Pancreas (tissue), 10 donors: ENCODE data around the gene CSNK1G1. TPM values are rescaled to one million over a fixed set of nuclear protein-coding genes. Genes with fewer than 3 reads are reported as not detected.

Experiments
- ATAC-seq, 4 donors: fragments of 200-7000 bp; cut with Tn5 transposase; one replicate each; pipeline versions ENCODE4 v1.8.0 to v1.9.1; 2020; ENCODE audit warnings: mild to moderate bottlenecking in 4 of 4, moderate library complexity in 4 of 4
- DNase-seq, 6 donors: peaks; one replicate each; pipeline ENCODE4 v3.0.0-alpha.2; 2020
- FAIRE-seq: peaks from 2 replicates; lab custom pipeline; 2012; peaks lifted over from hg19 to GRCh38; lab: Jason Lieb, UNC
- H3K27ac ChIP-seq, 4 donors: fragments of 200-600 bp; sonication (generic); 1 replicate in 3 of 4; 2 replicates in 1 of 4; pipeline versions ENCODE4 v1.5.0 to v1.8.0; 2020
- H3K27me3 ChIP-seq, 4 donors: fragments of 200-600 bp; one replicate each; pipeline ENCODE4 v1.8.0; 2021
- H3K36me3 ChIP-seq, 3 donors: fragments of 200-600 bp; sonication (generic) in 1 of 3; one replicate each; pipeline versions ENCODE4 v1.5.0 to v1.8.0; 2020 to 2021
- H3K4me1 ChIP-seq, 3 donors: fragments of 200-600 bp; one replicate each; pipeline ENCODE4 v1.8.0; 2021
- H3K4me3 ChIP-seq, 4 donors: fragments of 200-600 bp; sonication (generic) in 2 of 4; one replicate each; pipeline versions ENCODE4 v1.5.0 to v1.8.0; 2020 to 2021
- H3K9me3 ChIP-seq, 4 donors: fragments of 200-600 bp; one replicate each; pipeline ENCODE4 v1.8.0; 2021
- WGBS, 2 donors: extraction: QIAGEN DNeasy Blood & Tissue Kit; methylation state at CpG; one replicate each; pipeline ENCODE4 v1.1.7; 2013; 5-methylcytosine and 5-hydroxymethylcytosine counted together
- intact Hi-C, 3 donors: fragments of 100-400 bp; cut with DNase I; formaldehyde crosslinking; loops; one replicate each; pipeline versions ENCODE4 v1.11.1 to v1.14.2; 2022
- polyA plus RNA-seq, 2 donors: library from polyadenylated mRNA; stranded (reverse); fragments of 200-250 nt; gene quantifications; one replicate each; pipeline ENCODE4 v1.2.3, GENCODE V29; 2013
- total RNA-seq, 6 donors: library from RNA; stranded (reverse); fragmentation: NEBNext Ultra II Directional in 4 of 6; extraction: Animal tissue kit (Norgen Biotek cat#: 25700) in 4 of 6; gene quantifications; one replicate each; pipeline versions ENCODE4 v1.2.1 to v1.2.4, GENCODE V29; 2021 to 2023
- TF ChIP-seq, protein P1 (sequence below), 4 donors: fragments of 200-600 bp; sonication (generic) in 3 of 4; IDR thresholded peaks; one replicate each; pipeline versions ENCODE4 v1.5.0 to v1.8.0; 2021; ENCODE audit warnings: antibody characterized with exemption in 4 of 4
- donor health status: healthy with polysubstance abuse.
- donor health status: DM: no; HTN: no; CAD: no; lungs with moderate emphysema.
- donor health status: DM: no; HTN: no; CAD: no.
- donor health status: control.
- donor health status: control.
- donor health status: Bipolar disorder and iron deficiency.
- donor health status: DM: yes; HTN: yes; CAD: no.
- donor health status: DM: no; HTN: no; CAD: no.
- donor health status: DM: no; HTN: no; CAD: no.
- donor health status: DM: yes; HTN: yes; CAD: no.

CSNK1G1 gene
- total and polyA plus RNA-seq, 8 donors, result 2.4 to 12.1 (median 7.0) TPM

DNA sequence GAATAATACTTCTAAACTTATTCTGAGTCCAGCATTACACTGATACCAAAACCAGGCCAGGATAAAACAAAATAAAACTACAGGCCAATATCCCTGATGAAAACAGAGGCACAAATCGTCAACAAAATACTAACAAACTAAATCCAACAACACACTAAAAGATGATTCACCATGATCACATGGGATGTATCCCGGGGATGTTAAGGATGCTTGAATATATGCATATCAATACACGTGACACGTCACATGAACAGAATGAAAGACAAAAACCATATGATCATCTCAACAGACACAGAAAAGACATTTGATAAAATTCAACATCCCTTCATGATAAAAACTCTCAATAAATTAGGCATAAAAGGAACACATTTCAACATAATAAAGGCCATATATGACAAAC, 91.5 kb downstream of the CSNK1G1 start:
- no peaks in the 10 kb centered on the region for H3K4me1 ChIP-seq
- no peak for ATAC-seq
- no peak for FAIRE-seq
- intact Hi-C loops, result no loop called here
- H3K4me3 ChIP-seq, result no peak overlapping the region
- no peaks in the 10 kb centered on the region for H3K36me3 ChIP-seq
- H3K27ac ChIP-seq, result no peak overlapping the region
- 92 to 94% methylated on average over 4 of the region's 4 CpGs for WGBS, 2 donors
- no peaks in the 10 kb centered on the region for H3K9me3 ChIP-seq
- no peak for DNase-seq
- no peaks in the 10 kb centered on the region for H3K27me3 ChIP-seq
- TF ChIP-seq, protein P1, sequence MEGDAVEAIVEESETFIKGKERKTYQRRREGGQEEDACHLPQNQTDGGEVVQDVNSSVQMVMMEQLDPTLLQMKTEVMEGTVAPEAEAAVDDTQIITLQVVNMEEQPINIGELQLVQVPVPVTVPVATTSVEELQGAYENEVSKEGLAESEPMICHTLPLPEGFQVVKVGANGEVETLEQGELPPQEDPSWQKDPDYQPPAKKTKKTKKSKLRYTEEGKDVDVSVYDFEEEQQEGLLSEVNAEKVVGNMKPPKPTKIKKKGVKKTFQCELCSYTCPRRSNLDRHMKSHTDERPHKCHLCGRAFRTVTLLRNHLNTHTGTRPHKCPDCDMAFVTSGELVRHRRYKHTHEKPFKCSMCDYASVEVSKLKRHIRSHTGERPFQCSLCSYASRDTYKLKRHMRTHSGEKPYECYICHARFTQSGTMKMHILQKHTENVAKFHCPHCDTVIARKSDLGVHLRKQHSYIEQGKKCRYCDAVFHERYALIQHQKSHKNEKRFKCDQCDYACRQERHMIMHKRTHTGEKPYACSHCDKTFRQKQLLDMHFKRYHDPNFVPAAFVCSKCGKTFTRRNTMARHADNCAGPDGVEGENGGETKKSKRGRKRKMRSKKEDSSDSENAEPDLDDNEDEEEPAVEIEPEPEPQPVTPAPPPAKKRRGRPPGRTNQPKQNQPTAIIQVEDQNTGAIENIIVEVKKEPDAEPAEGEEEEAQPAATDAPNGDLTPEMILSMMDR (IDR thresholded peaks at IDR 0.05), result no peak

GRCh38 chr15:64263567-64263966, 92.4 kb downstream of the CSNK1G1 start:
- Histone ChIP-seq H3K27ac (no peak overlapping the region), H3K4me1 (no peaks in the 10 kb centered on the region), H3K27me3 (no peaks in the 10 kb centered on the region), H3K4me3 (no peak overlapping the region), H3K36me3 (no peaks in the 10 kb centered on the region), H3K9me3 (no peaks in the 10 kb centered on the region)
- no peak for DNase-seq
- TF ChIP-seq, protein P1 (IDR thresholded peaks at IDR 0.05), result no peak
- WGBS, 2 donors, result 72 to 97% methylated on average over 2 of the region's 2 CpGs
- no peak for ATAC-seq
- no peak for FAIRE-seq
- intact Hi-C loops, result no loop called here

DNA sequence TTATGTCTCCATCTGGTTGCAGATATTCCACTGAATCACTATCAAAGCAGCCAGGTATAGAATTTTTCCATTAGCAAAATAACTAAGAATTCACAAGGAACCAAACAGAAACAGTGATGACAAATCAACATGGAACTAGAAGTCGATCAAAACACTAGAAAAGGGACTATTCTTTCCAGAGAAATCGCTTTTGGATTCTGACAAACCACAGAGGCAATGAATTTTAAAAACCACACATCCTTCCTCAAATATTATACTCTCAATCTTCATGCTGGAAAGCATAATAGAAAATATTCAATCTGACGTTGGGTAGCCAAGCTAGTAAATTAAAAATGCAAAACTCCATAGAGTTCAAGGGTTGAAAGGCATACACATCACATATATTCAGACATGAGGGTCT, 99.9 kb downstream of the CSNK1G1 start:
- no peaks in the 10 kb centered on the region for H3K27me3 ChIP-seq
- FAIRE-seq, result no peak
- 88 to 95% methylated on average over 3 of the region's 3 CpGs for WGBS, 2 donors
- ATAC-seq, result no peak
- H3K4me3 ChIP-seq, result no peak overlapping the region
- intact Hi-C loops, result no loop called here
- no peaks in the 10 kb centered on the region for H3K36me3 ChIP-seq
- no peaks in the 10 kb centered on the region for H3K9me3 ChIP-seq
- TF ChIP-seq, protein P1 (IDR thresholded peaks at IDR 0.05), result no peak
- H3K27ac ChIP-seq, result no peak overlapping the region
- DNase-seq, result no peak
- H3K4me1 ChIP-seq, result no peaks in the 10 kb centered on the region

GRCh38 chr15:64251658-64252057, 104.3 kb downstream of the CSNK1G1 start:
- no peak for ATAC-seq
- Histone ChIP-seq H3K9me3 (no peaks in the 10 kb centered on the region), H3K36me3 (no peaks in the 10 kb centered on the region), H3K4me3 (no peak overlapping the region), H3K4me1 (peaks cover 32 to 40% (median 39%) of the 10 kb centered on the region in 3 donors), H3K27me3 (no peaks in the 10 kb centered on the region), H3K27ac (no peak overlapping the region)
- no peak for DNase-seq
- TF ChIP-seq, protein P1 (IDR thresholded peaks at IDR 0.05), result no peak
- intact Hi-C loops, result no loop called here
- FAIRE-seq, result no peak

DNA sequence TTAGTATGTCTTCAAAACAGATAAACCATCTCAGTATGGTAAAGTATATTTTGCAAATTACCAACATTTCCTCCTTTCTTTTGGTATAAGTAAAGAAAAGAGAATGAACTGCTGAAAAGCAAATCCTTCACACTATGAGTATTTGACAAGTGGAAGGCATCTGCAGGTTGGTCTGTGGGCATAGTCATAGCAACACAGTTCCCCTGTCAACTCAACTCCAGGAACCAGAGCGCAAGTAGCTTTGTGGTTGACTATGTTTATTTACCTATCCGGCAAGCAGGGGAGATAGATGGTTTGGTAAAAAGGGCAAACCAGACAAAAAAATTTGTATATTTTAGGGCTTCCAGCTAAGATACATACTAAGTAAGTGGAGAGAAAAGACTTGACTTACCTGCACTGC, 104.9 kb downstream of the CSNK1G1 start:
- Histone ChIP-seq H3K27ac (no peak overlapping the region), H3K4me3 (no peak overlapping the region), H3K9me3 (no peaks in the 10 kb centered on the region), H3K36me3 (no peaks in the 10 kb centered on the region), H3K4me1 (peaks cover 32 to 40% (median 39%) of the 10 kb centered on the region in 3 donors), H3K27me3 (no peaks in the 10 kb centered on the region)
- intact Hi-C loops, result no loop called here
- ATAC-seq (no peak), FAIRE-seq (no peak), DNase-seq (no peak)
- TF ChIP-seq, protein P1 (IDR thresholded peaks at IDR 0.05), result no peak
- WGBS, 2 donors, result 86% methylated on average over 2 of the region's 2 CpGs
